ENCODE measurements around the gene PIH1D1.

PIH1D1 gene

GRCh38 chr19:49435670-49436069, 15.9 kb downstream of the PIH1D1 start:
- no peak for DNase-seq (ENCODE audit: low read depth in 2 of 2)

GRCh38 chr19:49434907-49435583, 16.6 kb downstream of the PIH1D1 start:
- no peak for DNase-seq (ENCODE audit: low read depth in 2 of 2)

- no peak for DNase-seq (ENCODE audit: low read depth in 2 of 2)
Observed at GRCh38 chr19:49433240-49433901, 18.2 kb downstream of the PIH1D1 start.

GRCh38 chr19:49432141-49433073, 19.2 kb downstream of the PIH1D1 start:
- DNase-seq (ENCODE audit: low read depth in 2 of 2) = no peak

GRCh38 chr19:49431330-49431749, 20.3 kb downstream of the PIH1D1 start:
- DNase-seq (ENCODE audit: low read depth in 2 of 2) = no peak

GRCh38 chr19:49430678-49431329, 20.8 kb downstream of the PIH1D1 start:
- no peak for DNase-seq (ENCODE audit: low read depth in 2 of 2)

GRCh38 chr19:49430172-49430677, 21.4 kb downstream of the PIH1D1 start:
- no peak for DNase-seq (ENCODE audit: low read depth in 2 of 2)

GRCh38 chr19:49428547-49429451, 22.8 kb downstream of the PIH1D1 start:
- DNase-seq (ENCODE audit: low read depth in 2 of 2) = no peak

- DNase-seq (ENCODE audit: low read depth in 2 of 2) = no peak
Observed at GRCh38 chr19:49427855-49428546, 23.6 kb downstream of the PIH1D1 start.

GRCh38 chr19:49427339-49427738, 24.3 kb downstream of the PIH1D1 start:
- DNase-seq (ENCODE audit: low read depth in 2 of 2) = no peak

- no peak for DNase-seq (ENCODE audit: low read depth in 2 of 2)
Observed at GRCh38 chr19:49425922-49426592, 25.6 kb downstream of the PIH1D1 start.

- DNase-seq (ENCODE audit: low read depth in 2 of 2) = no peak
Observed at GRCh38 chr19:49425178-49425577, 26.4 kb downstream of the PIH1D1 start, which contains the start of gene GFY. Gene GFY (plus strand): TSS chr19:49425388. CDS start chr19:49426431, 1,043 bp downstream.

- DNase-seq (ENCODE audit: low read depth in 2 of 2) = no peak
Observed at GRCh38 chr19:49423985-49424303, 27.7 kb downstream of the PIH1D1 start.

- DNase-seq (ENCODE audit: low read depth in 2 of 2) = no peak
Observed at GRCh38 chr19:49423071-49423984, 28.3 kb downstream of the PIH1D1 start, which contains the start of gene PTH2. Gene PTH2 (minus strand): TSS chr19:49423441. CDS start chr19:49423339, 102 bp downstream.

- no peak for DNase-seq (ENCODE audit: low read depth in 2 of 2)
Observed at GRCh38 chr19:49422407-49423070, 29.1 kb downstream of the PIH1D1 start.

GRCh38 chr19:49421878-49422202, 29.8 kb downstream of the PIH1D1 start:
- DNase-seq (ENCODE audit: low read depth in 2 of 2) = no peak

- no peak for DNase-seq (ENCODE audit: low read depth in 2 of 2)
Observed at GRCh38 chr19:49421039-49421877, 30.4 kb downstream of the PIH1D1 start.

Data from fibroblast of skin of left biceps (primary cell).